WTC11 (cell line): ENCODE measurements around the gene TMEM114. TPM values are rescaled to one million over a fixed set of nuclear protein-coding genes. Genes with fewer than 3 reads are reported as not detected.

Source experiments
- CREB1 ChIP-seq: sonication (generic); formaldehyde crosslinking; IDR thresholded peaks from 2 replicates; pipeline ENCODE4 v1.8.0; 2023; ENCODE audit warnings: mild to moderate bottlenecking, missing genetic modification reagents
- E2F5 ChIP-seq: sonication (generic); formaldehyde crosslinking; IDR thresholded peaks from 2 replicates; pipeline ENCODE4 v1.8.1; 2022; ENCODE audit warnings: mild to moderate bottlenecking, moderate library complexity, missing genetic modification reagents
- EMX1 ChIP-seq: fragments of 250-450 bp; sonication (Bioruptor Pico); IDR thresholded peaks from 2 replicates; pipeline ENCODE4 v1.8.0; 2021; ENCODE audit warnings: mild to moderate bottlenecking
- ETV6 ChIP-seq: sonication (generic); formaldehyde crosslinking; IDR thresholded peaks from 2 replicates; pipeline ENCODE4 v1.8.1; 2022; ENCODE audit warnings: mild to moderate bottlenecking, missing genetic modification reagents
- FOXP1 ChIP-seq: sonication (generic); formaldehyde crosslinking; IDR thresholded peaks from 2 replicates; pipeline ENCODE4 v1.8.0; 2022; ENCODE audit warnings: missing genetic modification reagents, mild to moderate bottlenecking, moderate library complexity, borderline replicate concordance
- FOXP4 ChIP-seq: sonication (generic); formaldehyde crosslinking; IDR thresholded peaks from 2 replicates; pipeline ENCODE4 v1.8.0; 2022; ENCODE audit warnings: mild to moderate bottlenecking, missing genetic modification reagents
- GABPB1 ChIP-seq: sonication (generic); formaldehyde crosslinking; IDR thresholded peaks from 2 replicates; pipeline ENCODE4 v1.8.1; 2023; ENCODE audit warnings: mild to moderate bottlenecking, missing genetic modification reagents
- GTF2I ChIP-seq: fragments of 250-450 bp; sonication (Bioruptor Pico); conservative IDR thresholded peaks from 2 replicates; pipeline ENCODE4 v1.4.0; 2021; ENCODE audit warnings: mild to moderate bottlenecking
- HMGA2 ChIP-seq: fragments of 250-450 bp; sonication (Bioruptor Pico); IDR thresholded peaks from 2 replicates; pipeline ENCODE4 v1.4.0; 2021; ENCODE audit warnings: mild to moderate bottlenecking, moderate library complexity
- JAZF1 ChIP-seq: fragments of 250-450 bp; sonication (Bioruptor Pico); IDR thresholded peaks from 2 replicates; pipeline ENCODE4 v1.9.0; 2021; ENCODE audit warnings: moderate library complexity, mild to moderate bottlenecking, inconsistent platforms
- MYBL2 ChIP-seq: sonication (generic); formaldehyde crosslinking; IDR thresholded peaks from 2 replicates; pipeline ENCODE4 v1.8.1; 2023; ENCODE audit warnings: mild to moderate bottlenecking, moderate library complexity, missing genetic modification reagents
- NFYB ChIP-seq: sonication (generic); formaldehyde crosslinking; conservative IDR thresholded peaks from 2 replicates; pipeline ENCODE4 v1.8.0; 2022; ENCODE audit warnings: low read depth, missing genetic modification reagents
- SP1 ChIP-seq: sonication (generic); formaldehyde crosslinking; conservative IDR thresholded peaks from 2 replicates; pipeline ENCODE4 v1.8.1; 2022; ENCODE audit warnings: missing genetic modification reagents
- TP53 ChIP-seq: sonication (generic); formaldehyde crosslinking; IDR thresholded peaks from 2 replicates; pipeline ENCODE4 v1.8.1; 2023; ENCODE audit warnings: mild to moderate bottlenecking, missing genetic modification reagents
- ZNF121 ChIP-seq: sonication (generic); formaldehyde crosslinking; IDR thresholded peaks from 2 replicates; pipeline ENCODE4 v1.8.0; 2023; ENCODE audit warnings: missing genetic modification reagents
- ZNF138 ChIP-seq: sonication (generic); formaldehyde crosslinking; conservative IDR thresholded peaks from 2 replicates; pipeline ENCODE4 v1.8.1; 2022; ENCODE audit warnings: mild to moderate bottlenecking, moderate library complexity, missing genetic modification reagents
- ZNF219 ChIP-seq: sonication (generic); formaldehyde crosslinking; IDR thresholded peaks from 2 replicates; pipeline ENCODE4 v1.8.0; 2023; ENCODE audit warnings: missing genetic modification reagents, mild to moderate bottlenecking, borderline replicate concordance
- ZNF671 ChIP-seq: fragments of 250-450 bp; sonication (Bioruptor Pico); IDR thresholded peaks from 2 replicates; pipeline ENCODE4 v1.8.0; 2021; ENCODE audit warnings: mild to moderate bottlenecking
- total RNA-seq: library from RNA; stranded (reverse); gene quantifications from 3 replicates; pipeline ENCODE4 v1.2.3, GENCODE V29; 2021
- TF ChIP-seq, protein P1 (sequence below): fragments of 200-600 bp; IDR thresholded peaks from 2 replicates; pipeline ENCODE4 v1.8.0; 2022; ENCODE audit warnings: antibody characterized with exemption
- TF ChIP-seq, protein P2 (sequence below): sonication (generic); formaldehyde crosslinking; IDR thresholded peaks from 2 replicates; pipeline ENCODE4 v1.8.1; 2023; ENCODE audit warnings: mild to moderate bottlenecking, missing genetic modification reagents, borderline replicate concordance
- TF ChIP-seq, protein P3 (sequence below): sonication (generic); formaldehyde crosslinking; IDR thresholded peaks from 2 replicates; pipeline ENCODE4 v1.8.0; 2022; ENCODE audit warnings: mild to moderate bottlenecking, missing genetic modification reagents
- TF ChIP-seq, protein P4 (sequence below): sonication (generic); formaldehyde crosslinking; IDR thresholded peaks from 2 replicates; pipeline ENCODE4 v1.8.1; 2023; ENCODE audit warnings: mild to moderate bottlenecking, missing genetic modification reagents, moderate library complexity
- TF ChIP-seq, protein P5 (sequence below): sonication (generic); formaldehyde crosslinking; IDR thresholded peaks from 2 replicates; pipeline ENCODE4 v1.8.0; 2023; ENCODE audit warnings: missing genetic modification reagents, mild to moderate bottlenecking, borderline replicate concordance
- TF ChIP-seq, protein P6 (sequence below): sonication (generic); formaldehyde crosslinking; IDR thresholded peaks from 2 replicates; pipeline ENCODE4 v1.8.1; 2023; ENCODE audit warnings: mild to moderate bottlenecking, missing genetic modification reagents

The TMEM114 gene
- total RNA-seq, 1 experiment from 2014 or later, result 0.37 TPM

DNA sequence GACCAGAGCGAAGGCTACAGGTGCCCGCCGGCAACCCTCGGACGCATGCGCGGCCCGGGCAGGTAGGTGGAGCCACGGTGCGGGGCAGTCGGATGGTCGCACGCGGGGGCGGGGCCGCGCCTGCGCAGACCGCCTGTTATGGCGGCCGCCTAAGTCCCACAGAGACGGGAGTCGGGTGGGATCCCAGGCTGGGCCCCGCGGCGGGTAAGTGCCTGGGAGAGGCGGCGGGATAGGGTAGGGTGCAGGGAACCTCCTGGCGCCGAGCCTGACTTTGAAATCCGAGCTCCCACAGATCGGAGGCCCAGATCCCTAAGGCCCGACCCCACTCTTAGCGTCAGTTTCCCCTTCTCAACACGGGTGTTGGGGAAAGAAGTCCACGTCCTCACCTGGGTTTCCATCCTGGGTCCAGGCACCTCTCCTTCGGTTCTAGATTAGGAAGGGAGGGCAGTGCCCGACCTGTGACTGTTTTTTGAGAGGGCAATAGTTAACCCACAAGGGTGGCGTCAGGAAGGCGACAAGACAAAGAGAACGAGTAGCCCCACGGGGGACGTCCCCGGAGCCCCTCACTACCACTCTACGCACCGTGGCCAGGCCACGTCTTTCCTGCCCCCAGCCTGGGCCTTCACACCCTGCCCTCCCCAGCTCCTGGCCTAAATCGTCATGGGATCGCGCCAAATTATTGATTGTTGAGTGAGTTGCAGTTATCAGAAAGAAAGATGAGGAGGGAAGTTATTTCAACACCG is 31.4 kb upstream of the TMEM114 start, which contains the start of gene METTL22 (continued):
- TF ChIP-seq ZNF121 (no peak), JAZF1 (CRISPR knock-in tag) (no peak), ZNF219 (no peak), ZNF671 (no peak), HMGA2 (no peak), TP53 (CRISPR knock-in tag) (no peak), ZNF138 (CRISPR knock-in tag) (no peak), NFYB (CRISPR knock-in tag) (no peak), ETV6 (CRISPR knock-in tag) (peak; percentile 49; the same call in 1 of the 2 replicates), GTF2I (CRISPR knock-in tag) (no peak), FOXP1 (CRISPR knock-in tag) (no peak), FOXP4 (0 out of 2 replicates have a peak, but pooled peaks have one; percentile 51), SP1 (CRISPR knock-in tag) (peak; percentile 78; the same call in 1 of the 2 replicates), GABPB1 (CRISPR knock-in tag) (peak; percentile 57), CREB1 (CRISPR knock-in tag) (no peak), EMX1 (CRISPR knock-in tag) (no peak), MYBL2 (CRISPR knock-in tag) (no peak), E2F5 (CRISPR knock-in tag) (no peak)
- TF ChIP-seq, protein P1, sequence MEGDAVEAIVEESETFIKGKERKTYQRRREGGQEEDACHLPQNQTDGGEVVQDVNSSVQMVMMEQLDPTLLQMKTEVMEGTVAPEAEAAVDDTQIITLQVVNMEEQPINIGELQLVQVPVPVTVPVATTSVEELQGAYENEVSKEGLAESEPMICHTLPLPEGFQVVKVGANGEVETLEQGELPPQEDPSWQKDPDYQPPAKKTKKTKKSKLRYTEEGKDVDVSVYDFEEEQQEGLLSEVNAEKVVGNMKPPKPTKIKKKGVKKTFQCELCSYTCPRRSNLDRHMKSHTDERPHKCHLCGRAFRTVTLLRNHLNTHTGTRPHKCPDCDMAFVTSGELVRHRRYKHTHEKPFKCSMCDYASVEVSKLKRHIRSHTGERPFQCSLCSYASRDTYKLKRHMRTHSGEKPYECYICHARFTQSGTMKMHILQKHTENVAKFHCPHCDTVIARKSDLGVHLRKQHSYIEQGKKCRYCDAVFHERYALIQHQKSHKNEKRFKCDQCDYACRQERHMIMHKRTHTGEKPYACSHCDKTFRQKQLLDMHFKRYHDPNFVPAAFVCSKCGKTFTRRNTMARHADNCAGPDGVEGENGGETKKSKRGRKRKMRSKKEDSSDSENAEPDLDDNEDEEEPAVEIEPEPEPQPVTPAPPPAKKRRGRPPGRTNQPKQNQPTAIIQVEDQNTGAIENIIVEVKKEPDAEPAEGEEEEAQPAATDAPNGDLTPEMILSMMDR, result no peak
- TF ChIP-seq, protein P2, sequence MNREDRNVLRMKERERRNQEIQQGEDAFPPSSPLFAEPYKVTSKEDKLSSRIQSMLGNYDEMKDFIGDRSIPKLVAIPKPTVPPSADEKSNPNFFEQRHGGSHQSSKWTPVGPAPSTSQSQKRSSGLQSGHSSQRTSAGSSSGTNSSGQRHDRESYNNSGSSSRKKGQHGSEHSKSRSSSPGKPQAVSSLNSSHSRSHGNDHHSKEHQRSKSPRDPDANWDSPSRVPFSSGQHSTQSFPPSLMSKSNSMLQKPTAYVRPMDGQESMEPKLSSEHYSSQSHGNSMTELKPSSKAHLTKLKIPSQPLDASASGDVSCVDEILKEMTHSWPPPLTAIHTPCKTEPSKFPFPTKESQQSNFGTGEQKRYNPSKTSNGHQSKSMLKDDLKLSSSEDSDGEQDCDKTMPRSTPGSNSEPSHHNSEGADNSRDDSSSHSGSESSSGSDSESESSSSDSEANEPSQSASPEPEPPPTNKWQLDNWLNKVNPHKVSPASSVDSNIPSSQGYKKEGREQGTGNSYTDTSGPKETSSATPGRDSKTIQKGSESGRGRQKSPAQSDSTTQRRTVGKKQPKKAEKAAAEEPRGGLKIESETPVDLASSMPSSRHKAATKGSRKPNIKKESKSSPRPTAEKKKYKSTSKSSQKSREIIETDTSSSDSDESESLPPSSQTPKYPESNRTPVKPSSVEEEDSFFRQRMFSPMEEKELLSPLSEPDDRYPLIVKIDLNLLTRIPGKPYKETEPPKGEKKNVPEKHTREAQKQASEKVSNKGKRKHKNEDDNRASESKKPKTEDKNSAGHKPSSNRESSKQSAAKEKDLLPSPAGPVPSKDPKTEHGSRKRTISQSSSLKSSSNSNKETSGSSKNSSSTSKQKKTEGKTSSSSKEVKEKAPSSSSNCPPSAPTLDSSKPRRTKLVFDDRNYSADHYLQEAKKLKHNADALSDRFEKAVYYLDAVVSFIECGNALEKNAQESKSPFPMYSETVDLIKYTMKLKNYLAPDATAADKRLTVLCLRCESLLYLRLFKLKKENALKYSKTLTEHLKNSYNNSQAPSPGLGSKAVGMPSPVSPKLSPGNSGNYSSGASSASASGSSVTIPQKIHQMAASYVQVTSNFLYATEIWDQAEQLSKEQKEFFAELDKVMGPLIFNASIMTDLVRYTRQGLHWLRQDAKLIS (CRISPR knock-in tag), result no peak
- TF ChIP-seq, protein P3, sequence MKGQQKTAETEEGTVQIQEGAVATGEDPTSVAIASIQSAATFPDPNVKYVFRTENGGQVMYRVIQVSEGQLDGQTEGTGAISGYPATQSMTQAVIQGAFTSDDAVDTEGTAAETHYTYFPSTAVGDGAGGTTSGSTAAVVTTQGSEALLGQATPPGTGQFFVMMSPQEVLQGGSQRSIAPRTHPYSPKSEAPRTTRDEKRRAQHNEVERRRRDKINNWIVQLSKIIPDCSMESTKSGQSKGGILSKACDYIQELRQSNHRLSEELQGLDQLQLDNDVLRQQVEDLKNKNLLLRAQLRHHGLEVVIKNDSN, result 0 out of 2 replicates have a peak, but pooled peaks have one; percentile 15
- TF ChIP-seq, protein P4, sequence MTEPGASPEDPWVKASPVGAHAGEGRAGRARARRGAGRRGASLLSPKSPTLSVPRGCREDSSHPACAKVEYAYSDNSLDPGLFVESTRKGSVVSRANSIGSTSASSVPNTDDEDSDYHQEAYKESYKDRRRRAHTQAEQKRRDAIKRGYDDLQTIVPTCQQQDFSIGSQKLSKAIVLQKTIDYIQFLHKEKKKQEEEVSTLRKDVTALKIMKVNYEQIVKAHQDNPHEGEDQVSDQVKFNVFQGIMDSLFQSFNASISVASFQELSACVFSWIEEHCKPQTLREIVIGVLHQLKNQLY, result no peak
- TF ChIP-seq, protein P5, sequence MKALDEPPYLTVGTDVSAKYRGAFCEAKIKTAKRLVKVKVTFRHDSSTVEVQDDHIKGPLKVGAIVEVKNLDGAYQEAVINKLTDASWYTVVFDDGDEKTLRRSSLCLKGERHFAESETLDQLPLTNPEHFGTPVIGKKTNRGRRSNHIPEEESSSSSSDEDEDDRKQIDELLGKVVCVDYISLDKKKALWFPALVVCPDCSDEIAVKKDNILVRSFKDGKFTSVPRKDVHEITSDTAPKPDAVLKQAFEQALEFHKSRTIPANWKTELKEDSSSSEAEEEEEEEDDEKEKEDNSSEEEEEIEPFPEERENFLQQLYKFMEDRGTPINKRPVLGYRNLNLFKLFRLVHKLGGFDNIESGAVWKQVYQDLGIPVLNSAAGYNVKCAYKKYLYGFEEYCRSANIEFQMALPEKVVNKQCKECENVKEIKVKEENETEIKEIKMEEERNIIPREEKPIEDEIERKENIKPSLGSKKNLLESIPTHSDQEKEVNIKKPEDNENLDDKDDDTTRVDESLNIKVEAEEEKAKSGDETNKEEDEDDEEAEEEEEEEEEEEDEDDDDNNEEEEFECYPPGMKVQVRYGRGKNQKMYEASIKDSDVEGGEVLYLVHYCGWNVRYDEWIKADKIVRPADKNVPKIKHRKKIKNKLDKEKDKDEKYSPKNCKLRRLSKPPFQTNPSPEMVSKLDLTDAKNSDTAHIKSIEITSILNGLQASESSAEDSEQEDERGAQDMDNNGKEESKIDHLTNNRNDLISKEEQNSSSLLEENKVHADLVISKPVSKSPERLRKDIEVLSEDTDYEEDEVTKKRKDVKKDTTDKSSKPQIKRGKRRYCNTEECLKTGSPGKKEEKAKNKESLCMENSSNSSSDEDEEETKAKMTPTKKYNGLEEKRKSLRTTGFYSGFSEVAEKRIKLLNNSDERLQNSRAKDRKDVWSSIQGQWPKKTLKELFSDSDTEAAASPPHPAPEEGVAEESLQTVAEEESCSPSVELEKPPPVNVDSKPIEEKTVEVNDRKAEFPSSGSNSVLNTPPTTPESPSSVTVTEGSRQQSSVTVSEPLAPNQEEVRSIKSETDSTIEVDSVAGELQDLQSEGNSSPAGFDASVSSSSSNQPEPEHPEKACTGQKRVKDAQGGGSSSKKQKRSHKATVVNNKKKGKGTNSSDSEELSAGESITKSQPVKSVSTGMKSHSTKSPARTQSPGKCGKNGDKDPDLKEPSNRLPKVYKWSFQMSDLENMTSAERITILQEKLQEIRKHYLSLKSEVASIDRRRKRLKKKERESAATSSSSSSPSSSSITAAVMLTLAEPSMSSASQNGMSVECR, result no peak
- TF ChIP-seq, protein P6, sequence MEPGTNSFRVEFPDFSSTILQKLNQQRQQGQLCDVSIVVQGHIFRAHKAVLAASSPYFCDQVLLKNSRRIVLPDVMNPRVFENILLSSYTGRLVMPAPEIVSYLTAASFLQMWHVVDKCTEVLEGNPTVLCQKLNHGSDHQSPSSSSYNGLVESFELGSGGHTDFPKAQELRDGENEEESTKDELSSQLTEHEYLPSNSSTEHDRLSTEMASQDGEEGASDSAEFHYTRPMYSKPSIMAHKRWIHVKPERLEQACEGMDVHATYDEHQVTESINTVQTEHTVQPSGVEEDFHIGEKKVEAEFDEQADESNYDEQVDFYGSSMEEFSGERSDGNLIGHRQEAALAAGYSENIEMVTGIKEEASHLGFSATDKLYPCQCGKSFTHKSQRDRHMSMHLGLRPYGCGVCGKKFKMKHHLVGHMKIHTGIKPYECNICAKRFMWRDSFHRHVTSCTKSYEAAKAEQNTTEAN (CRISPR knock-in tag), result no peak
